NK-92 (cell line): ENCODE results near the gene TMEM145.
"Not testable (repeated sequence)": the region's sequence is repeated elsewhere in the genome, so short reads cannot be mapped to it uniquely, and the experiment has no call there.

Source experiments
- DNase-seq: peaks from one replicate; lab custom pipeline; 2025; ENCODE audit not compliant: unreplicated experiment; lab: John Stamatoyannopoulos, UW

The TMEM145 gene

DNA sequence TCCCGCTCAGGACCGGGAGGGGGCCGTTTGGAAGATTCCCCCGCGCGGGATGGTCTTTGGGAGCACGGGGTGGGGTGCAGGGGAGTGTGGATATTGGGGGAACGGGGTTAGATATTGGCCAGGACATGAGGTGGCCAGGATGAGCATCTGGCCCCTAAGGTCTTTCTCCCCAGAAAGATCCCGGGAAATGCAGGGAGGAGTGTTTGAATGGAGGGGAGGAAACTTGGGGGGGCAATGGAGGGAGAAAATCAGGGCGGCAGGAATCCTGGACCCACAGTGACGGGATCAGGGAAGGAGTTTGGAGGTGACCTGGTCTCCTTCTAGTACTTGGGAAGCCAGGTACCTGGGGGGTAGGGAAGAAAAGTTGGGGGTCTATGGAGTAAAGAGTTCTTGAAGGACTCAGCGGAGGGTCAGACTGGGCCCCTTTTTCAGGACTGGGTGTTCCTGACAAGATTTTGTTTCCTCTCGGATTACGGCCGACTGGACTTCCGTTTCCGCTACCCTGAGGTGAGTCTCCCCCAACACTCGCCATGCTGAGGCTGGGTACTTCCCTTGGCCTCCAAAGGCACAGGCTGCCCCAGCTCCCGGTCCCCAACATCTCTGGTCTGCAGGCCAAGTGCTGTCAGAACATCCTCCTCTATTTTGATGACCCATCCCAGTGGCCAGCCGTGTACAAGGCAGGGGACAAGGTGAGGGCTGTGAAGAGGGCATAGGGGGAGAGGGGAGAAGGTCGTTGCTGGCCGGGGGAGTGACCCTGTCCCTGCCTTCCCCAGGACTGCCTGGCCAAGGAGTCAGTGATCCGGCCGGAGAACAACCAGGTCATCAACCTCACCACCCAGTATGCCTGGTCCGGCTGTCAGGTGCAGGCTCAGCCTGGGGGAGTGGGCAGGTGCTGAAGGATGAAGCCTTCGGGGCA, 989 bp downstream of the TMEM145 start:
- no peak for DNase-seq

DNA sequence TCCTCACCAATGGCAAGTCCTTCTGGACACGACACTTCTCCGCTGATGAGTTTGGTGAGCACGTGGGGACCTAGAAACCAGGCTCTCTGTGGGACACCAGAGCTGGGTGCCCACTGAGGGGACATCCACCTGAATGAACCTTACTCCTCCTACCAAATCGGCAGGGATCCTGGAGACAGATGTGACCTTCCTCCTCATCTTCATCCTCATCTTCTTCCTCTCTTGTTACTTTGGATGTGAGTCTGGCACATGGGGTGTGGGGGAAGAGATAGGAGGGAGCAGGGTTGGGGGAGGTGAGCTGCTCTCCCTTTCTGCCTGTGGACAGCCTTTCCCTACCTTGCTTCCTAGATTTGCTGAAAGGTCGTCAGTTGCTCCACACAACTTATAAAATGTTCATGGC, 1.9 kb downstream of the TMEM145 start:
- DNase-seq = no peak

DNA sequence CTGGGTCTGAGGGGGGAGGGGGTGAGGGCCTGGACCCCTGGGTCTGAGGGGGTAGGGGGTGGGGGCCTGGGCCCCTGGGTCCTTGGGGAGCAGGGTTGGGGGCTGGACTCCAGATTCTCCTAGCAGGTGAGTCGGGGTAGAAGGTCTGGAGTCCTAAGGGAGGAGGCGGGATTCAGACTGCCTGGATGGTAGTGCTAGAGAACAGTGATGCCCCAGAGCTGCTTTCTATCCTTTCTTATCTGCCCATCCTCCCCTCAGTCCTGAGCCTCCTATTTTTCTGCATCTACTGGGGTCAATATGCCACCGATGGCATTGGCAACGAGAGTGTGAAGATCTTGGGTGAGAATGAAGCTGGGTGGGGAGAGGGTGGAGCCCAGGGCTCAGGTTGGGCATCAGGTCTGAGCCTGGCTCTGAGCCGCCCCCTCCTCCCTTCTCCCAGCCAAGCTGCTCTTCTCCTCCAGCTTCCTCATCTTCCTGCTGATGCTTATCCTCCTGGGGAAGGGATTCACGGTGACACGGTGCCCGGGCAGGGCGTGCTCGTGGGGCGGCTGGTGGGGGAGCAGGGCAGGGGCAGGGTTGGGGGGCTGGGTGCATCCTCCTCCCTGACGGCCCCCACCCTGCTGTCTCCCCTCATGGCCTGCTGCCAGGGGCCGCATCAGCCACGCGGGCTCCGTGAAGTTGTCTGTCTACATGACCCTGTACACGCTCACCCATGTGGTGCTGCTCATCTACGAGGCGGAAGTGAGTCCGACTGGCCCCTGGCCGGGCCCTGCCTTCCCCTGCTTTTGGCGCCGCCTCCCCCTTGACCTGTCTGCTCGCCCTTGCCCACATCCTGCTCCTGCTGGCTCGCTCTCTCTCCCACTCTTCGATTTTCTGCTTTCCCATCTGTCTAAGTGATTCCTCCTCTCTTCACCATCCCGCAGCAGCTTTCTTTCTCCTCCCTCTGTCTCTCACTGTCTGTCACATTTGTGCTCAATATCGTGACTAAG, 3.4 kb downstream of the TMEM145 start:
- no peak for DNase-seq

DNA sequence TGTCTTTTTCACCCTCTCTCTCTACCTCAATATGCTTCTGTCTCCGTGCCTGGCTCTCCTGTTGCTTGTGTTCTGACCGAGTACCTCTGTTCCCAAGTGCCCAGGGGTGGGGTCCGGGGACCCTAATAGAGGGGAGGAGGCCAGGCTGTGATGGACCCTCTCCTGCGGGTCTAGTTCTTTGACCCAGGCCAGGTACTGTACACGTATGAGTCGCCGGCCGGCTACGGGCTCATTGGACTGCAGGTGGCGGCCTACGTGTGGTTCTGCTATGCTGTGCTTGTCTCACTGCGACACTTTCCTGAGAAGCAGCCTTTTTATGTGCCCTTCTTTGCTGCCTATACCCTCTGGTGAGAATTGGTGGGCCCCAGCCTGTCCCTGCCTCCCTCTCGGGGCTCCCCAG, 4.4 kb downstream of the TMEM145 start:
- DNase-seq = no peak

DNA sequence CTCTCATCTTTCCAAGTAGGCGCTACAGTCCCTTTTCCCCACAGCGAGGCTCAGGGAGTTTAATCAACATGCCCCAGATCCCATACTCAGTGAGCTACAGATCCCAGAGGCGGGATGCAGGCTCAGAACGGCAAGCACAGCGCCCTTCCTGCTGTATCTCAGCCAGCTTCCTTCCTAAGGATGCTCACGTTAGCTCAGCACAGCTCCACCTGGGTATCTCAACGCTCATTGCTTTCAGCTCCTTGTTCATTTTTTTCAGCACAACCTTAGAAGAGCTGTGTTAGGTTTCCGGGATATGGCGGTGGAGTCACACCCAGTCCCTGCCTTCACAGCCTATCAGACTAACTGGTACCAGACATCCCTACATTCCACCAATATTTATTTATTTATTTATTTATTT, 9.2 kb downstream of the TMEM145 start:
- DNase-seq = no peak

DNA sequence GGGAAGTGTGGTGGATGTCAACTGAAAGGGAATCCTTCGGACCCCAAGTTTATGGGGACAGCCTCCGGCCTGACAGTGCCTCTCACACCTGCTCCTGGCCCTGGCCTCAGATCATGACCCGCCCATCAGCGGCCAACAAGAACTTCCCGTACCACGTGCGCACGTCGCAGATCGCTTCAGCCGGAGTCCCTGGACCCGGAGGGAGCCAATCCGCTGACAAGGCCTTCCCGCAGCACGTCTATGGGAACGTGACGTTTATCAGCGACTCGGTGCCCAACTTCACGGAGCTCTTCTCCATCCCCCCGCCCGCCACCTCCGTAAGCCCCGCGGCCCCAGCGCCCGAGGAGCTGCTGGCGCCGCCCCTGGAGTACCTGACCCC, 10.4 kb downstream of the TMEM145 start:
- DNase-seq = no peak

DNA sequence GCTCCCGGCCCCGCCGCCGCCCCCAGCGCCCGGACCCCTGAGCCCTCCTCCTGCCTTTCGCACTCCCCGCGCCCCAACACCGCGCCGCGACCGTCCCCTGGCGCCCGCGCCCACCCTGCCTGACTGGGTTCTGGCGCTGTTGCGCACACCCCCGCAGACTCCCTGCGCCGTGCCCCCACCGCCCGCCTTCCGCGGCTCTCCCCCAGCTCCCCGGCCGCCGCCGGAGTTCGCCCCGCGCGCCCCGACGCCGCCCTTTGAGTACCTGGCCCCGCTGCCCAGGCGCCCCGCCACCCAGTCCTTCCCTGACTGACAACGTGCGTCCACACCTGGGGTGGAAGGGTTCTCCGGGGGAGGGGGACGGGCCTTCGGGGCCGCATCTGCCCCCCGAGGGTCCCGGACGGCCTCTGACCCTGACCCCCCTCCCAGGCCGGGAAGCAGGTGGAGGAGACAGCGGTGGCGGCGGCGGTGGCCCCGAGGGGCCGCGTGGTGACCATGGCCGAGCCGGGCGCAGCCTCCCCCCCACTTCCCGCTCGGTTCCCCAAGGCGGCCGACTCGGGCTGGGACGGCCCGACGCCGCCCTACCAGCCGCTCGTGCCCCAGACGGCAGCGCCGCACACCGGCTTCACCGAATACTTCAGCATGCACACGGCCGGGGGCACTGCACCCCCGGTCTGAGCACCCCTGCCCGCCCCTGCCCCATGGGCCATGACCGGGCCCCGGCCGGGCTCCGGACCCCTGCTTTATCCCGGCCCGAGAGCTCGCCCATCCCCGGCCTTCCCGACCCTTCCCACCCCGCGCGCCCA, 10.9 kb downstream of the TMEM145 start:
- no peak for DNase-seq

DNA sequence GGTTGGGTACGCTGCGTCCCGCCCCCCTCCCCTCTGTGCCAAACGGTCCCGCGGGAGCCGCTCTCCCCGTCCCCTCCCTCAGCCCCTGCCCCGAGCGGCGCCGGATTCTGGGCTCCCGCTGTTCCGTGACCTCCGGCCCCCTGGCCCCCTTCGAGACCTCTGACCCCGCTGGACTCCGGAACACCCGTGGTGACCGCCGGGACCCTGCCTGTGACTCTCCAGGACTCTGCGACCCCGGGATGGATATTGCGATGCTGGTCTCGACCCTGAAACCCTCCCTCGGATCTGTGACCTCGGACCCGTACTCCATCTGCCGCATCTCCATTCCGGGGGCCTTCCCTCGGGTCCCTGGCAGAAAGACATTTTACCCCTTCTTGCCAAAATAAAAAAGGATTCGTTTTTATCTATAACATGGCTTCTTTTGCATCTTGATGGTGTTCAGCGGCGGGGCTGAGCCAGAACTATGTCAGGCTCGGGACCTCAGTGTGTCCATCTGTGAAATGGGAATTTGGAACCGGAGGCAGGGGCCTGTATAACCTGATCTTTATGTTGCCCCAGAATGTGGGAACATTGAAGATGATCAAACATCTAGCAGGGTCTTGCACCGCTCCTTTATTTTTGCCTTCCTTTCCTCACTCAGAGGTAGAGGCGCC, 11.7 kb downstream of the TMEM145 start:
- DNase-seq = no peak

DNA sequence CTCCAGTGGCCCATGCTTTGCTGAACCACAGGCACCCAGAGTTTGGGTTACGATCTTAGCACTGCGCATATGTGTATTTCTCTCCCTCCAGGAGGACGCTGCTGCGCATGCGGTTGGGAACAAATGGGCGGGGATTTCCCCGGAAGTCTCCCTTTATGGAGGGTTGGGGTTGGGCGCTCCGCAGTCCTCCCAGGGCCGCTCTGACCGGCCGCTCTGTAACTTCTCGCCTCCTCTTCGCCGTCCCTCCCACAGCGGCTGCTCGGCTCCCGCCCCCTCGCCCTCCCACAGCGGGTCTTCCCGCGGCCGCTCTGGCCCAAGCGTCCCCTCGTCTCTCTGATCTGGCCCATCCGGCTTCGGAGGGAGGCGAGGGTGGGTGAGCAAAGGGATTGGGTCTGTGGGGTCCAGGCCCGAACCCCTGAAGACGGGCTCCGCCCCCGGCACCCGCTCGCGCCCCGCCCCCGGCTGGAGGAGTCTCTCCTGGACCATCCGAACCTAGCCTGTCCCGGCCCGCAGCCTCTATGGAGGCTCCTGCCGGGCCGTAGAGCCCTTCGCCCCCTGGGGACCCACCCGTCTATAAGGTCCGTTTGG, 12.3 kb downstream of the TMEM145 start, which contains the start of gene MEGF8:
TSS of gene MEGF8 (plus strand) at position 328 of the 588 bp plus-strand sequence. CDS start 609 bp downstream, outside the sequence.
- DNase-seq = peak; percentile 90

DNA sequence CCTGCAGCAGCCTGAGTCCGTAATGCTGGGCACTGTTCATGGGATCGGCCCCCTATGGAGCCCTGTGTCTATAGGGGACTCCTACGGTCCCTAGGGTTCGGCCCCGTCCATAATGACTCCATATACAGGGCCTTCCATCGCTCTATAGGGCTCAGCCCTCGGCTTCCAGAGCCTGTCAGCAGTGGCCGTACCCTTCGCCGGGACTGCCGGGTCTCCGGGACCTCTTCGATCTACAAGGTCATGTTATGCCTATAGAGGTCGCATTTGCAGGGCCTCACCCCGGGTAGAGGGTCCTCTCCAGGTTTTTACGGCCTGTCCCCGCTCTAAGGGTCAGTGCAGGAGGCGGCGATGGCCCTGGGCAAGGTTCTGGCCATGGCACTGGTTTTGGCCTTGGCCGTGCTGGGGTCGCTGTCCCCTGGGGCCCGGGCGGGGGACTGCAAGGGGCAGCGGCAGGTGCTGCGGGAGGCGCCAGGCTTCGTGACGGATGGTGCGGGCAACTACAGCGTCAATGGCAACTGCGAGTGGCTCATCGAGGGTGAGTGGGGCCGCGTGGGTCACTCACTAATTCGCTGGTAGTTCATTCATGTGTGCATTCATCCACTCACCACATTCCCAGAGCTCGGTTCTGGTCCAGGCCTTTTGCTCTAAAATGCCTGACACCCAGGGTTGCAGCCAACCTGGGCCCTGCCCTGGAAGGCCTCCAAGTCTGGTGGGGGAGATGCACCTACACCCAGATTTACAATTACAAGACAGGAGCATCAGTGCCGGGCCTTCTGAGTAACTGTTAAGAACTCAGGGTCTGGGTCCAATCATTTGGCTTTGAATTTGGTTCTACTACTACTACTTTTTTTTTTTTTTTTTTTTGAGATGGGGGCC, 13.0 kb downstream of the TMEM145 start:
- DNase-seq = no peak

DNA sequence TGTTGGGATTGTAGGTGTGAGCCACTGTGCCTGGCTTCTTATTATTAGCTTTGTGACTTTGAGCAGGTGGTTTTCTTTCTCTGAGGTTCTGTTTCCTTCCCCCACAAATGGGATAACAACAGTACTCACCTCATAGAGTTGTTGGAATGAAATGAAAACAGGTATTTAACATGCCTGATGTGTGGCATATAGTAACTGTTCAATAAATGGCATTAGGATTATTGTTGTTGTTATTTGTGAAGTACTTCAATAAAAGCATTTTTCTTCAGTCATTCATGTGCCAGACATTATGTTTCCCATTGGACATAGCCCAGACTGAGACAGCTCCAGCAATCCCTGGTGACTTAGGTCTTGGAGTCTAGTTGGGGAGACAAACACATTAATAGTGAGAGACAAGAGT, 13.9 kb downstream of the TMEM145 start:
- no peak for DNase-seq

DNA sequence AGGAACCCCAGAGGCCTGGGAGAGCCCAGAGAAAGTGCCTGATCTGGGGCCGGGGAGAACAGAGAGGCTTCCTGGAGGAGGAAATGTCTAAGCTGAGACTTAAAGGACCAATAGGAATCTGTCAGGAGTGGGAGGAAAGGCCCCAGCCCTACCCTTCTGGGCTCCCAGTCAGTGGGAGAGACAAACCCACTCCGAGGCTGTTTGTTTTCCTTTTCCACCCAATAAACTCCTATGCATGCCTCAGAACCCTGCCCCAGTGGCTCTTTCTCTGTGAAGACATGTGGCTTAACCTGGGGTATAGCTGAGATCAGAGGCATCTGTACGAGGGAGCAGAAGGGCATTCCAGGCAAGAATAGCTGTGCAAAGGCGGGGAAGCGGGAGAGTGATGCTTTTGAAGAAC, 14.3 kb downstream of the TMEM145 start:
- no peak for DNase-seq

DNA sequence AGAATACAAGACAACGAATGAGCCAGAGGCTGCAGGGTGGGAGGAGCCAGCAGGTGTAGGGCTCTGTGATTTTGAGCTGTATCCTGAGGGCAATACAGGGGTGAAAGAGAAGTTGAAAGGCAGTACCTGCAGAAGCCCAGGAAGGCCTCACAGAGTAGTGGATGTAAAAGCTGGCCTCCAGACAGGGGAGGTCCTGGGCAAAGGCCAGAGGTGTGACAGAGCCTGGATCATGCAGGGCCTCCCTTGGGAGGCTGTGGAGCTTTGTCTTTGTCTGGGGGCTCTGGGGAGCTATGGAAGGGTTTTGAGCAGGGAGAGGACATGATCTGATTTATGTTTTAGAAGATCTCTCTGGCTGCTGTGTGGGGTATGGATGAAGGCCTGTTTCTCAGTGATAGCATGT, 15.0 kb downstream of the TMEM145 start:
- DNase-seq = no peak

DNA sequence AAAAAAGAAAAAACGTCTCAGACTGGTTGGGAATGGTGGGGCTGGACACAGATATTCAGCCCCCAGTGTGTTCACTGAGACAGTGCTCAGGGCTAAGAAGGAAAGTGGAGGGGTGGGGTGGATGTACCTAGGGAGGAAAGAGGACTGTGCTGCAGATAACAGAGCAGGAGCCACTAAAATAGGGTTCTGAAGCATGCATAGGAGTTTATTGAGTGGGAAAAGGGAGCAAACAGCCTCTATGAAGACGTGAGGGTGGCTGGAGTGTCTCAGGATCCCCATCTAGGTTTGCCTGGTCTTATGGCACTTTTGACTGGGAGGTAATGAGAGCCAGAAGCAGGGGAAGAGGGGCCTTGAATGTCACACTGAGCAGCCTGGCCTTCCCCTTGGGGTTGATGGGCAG, 15.7 kb downstream of the TMEM145 start:
- no peak for DNase-seq

DNA sequence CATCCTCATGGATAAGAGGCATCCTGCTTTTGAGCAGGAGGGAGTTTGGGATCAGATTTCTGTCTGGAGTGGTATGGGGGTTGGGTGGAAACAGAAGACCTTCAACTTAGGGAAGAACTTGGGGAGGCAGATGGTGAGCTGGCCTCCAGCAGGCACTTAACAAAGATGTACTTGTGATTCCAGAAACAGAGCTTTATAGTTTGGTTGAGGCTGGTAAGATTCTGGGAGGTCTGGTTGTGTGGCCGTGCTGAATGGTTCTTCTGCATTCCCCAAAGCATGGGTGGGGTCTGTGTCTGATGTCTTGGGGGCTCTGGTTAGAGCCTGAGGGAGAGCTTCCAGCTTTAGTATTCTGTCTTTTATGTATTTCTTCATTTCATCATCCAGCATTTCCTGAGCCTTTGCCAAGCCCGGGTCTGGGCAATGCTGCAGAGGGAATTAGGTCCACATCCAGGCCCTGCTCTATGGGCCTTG, 17.2 kb downstream of the TMEM145 start:
- DNase-seq = no peak

DNA sequence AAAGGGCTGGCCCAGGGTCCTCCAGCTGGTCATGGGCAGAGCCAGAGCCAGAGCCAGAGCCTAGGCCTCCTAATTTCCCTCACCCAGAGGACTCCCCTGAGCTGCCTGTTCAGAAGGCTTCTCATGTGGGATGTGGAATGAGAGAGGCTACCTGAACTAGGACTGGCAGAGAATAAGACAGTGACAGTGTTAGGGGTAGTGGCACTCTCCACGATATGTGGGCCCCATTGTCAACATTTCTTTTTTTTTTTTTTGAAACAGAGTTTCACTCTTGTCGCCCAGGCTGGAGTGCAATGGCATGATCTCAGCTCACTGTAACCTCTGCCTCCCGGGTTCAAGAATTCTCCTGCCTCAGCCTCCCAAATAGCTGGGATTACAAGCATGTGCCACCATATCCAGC, 18.2 kb downstream of the TMEM145 start:
- DNase-seq = not testable (repeated sequence)

DNA sequence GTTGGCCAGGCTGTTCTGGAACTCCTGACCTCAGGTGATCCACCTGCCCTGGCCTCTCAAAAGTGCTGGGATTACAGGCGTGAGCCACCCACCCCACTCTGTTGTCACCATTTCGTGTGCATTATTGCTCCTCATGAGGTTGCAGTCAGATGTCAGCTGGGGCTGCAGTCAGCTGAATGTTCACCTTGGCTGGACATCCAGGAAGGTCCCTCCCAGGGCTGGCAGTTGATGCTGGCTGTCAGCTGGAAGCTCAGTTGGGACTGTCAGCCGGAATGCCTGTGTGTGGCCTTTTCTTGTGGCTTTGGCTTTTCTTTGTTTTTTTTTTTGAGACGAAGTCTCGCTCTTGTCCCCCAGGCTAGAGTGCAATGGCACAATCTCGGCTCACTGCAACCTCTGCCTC, 18.9 kb downstream of the TMEM145 start:
- DNase-seq = no peak

DNA sequence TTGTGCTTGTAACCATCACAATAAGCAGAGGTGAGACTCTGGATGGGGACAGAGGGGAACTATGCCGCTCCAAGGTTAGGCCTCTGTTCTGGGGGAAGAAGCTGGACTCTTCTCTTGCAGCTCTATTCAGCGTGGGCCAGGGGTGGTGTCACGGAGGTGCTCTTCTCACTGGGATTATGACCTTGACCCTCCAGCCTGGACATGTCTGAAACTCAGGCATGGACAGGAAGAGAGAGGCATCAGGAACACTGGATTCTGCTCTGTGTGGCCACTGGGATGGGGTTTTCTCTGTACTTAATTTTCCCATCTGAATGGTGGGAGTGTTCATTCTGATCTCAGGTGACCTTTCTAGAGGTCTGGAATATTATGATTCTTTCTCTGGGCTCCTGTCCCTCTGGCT, 19.9 kb downstream of the TMEM145 start:
- no peak for DNase-seq
